SK-N-MC (cell line): ENCODE results near the gene ALOX15B.

Experiments
- EZH2 ChIP-seq: fragments of 200-600 bp; sonication (generic); IDR thresholded peaks from one replicate; pipeline ENCODE4 v1.6.1; 2017; ENCODE audit warnings: antibody characterized with exemption
- FOXP2 ChIP-seq: optimal IDR thresholded peaks from 2 replicates; pipeline ENCODE3; 2011; ENCODE audit warnings: mild to moderate bottlenecking, moderate library complexity; ENCODE audit not compliant: insufficient read depth; ENCODE audit errors: extremely low read length, control extremely low read depth
- POLR2AphosphoS5 ChIP-seq: IDR thresholded peaks from 2 replicates; pipeline ENCODE4 v1.6.1; 2012; ENCODE audit warnings: mild to moderate bottlenecking, low read depth, low read length, borderline replicate concordance

GRCh38 chr17:8074554-8074953 lies 35.7 kb downstream of the ALOX15B start:
- TF ChIP-seq POLR2AphosphoS5 (no peak), EZH2 (no peak), FOXP2 (no peak)
